DND-41 (cell line): ENCODE measurements around the gene ADCK1.

ENCODE experiments used
- CTCF ChIP-seq: IDR thresholded peaks from 2 replicates; pipeline ENCODE4 v1.5.1; 2012; ENCODE audit warnings: borderline replicate concordance, low read length, moderate library complexity, mild to moderate bottlenecking; ENCODE audit not compliant: poor library complexity, severe bottlenecking; ENCODE audit errors: extremely low read depth
- EZH2 ChIP-seq: IDR thresholded peaks from 3 replicates; pipeline ENCODE4 v1.6.1; 2012; ENCODE audit warnings: borderline replicate concordance, low read depth, mild to moderate bottlenecking, moderate library complexity, low read length, inconsistent platforms; ENCODE audit not compliant: severe bottlenecking

GRCh38 chr14:77880056-77880455, 80.1 kb downstream of the ADCK1 start:
- no peak for TF ChIP-seq CTCF
- no peak for TF ChIP-seq EZH2
